ENCODE data around the gene RBMS1. TPM values are rescaled to one million over a fixed set of nuclear protein-coding genes. Genes with fewer than 3 reads are reported as not detected.

The RBMS1 gene
- total and polyA plus RNA-seq, 7 donors: 4.4 to 91.8 (median 69.2) TPM

DNA sequence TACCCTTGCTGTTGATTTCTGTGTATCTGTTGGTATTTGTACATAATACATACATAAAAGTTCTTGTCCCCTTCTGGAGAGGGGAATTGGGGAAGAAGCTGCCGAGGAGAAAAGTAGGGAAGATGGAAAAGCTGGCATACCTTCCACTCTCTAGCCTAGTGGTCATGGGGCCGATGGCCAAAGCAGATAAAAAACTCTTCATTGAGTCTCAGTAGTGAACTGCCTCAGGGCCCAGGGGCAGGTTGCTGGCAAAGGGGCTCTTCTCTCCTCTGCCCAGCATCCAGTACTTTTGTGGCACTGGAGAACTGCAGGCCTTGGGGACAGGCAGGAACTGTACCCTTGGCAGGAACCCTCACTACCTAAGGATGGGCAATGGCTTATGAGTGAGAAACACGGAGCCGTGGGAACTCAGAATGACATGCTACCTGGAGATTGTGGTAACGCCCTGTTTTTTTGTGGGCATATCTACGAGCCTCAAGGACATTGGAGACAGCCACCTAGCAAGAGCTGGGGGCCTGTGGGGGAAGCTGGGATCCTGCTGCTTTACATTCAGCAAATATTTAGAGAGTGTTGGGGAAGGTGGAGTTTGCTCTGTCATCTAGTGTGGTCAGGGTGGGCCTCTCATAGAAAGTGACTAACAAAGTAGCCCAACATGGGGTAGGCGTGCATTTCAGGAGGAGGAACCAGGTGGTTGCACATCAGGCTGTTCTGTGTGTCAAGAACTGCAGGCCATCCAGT, 270.9 kb downstream of the RBMS1 start:
- whole genome bisulfite sequencing, 2 donors: 46 to 74% methylated on average over 7 of the region's 7 CpGs
- Histone ChIP-seq H3K4me3 (no peak overlapping the region), H3K4me1 (peaks cover 0 to 18% (median 8%) of the 10 kb centered on the region in 4 donors), H3K27me3 (no peaks in the 10 kb centered on the region), H3K9me3 (no peaks in the 10 kb centered on the region), H3K27ac (no peak overlapping the region), H3K36me3 (no peaks in the 10 kb centered on the region)
- intact Hi-C loops (cut with DNase I): no loop called here
- TF ChIP-seq POLR2AphosphoS5 (IDR thresholded peaks at IDR 0.05): no peak
- no peak for TF ChIP-seq EP300 (IDR thresholded peaks at IDR 0.05)
- TF ChIP-seq, protein P1, sequence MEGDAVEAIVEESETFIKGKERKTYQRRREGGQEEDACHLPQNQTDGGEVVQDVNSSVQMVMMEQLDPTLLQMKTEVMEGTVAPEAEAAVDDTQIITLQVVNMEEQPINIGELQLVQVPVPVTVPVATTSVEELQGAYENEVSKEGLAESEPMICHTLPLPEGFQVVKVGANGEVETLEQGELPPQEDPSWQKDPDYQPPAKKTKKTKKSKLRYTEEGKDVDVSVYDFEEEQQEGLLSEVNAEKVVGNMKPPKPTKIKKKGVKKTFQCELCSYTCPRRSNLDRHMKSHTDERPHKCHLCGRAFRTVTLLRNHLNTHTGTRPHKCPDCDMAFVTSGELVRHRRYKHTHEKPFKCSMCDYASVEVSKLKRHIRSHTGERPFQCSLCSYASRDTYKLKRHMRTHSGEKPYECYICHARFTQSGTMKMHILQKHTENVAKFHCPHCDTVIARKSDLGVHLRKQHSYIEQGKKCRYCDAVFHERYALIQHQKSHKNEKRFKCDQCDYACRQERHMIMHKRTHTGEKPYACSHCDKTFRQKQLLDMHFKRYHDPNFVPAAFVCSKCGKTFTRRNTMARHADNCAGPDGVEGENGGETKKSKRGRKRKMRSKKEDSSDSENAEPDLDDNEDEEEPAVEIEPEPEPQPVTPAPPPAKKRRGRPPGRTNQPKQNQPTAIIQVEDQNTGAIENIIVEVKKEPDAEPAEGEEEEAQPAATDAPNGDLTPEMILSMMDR (IDR thresholded peaks at IDR 0.05): no peak
- TF ChIP-seq POLR2A (IDR thresholded peaks at IDR 0.05): no peak
- no peak for DNase-seq

Data from sigmoid colon (tissue), 7 donors.